ENCODE results near the gene ANO6. TPM values are rescaled to one million over a fixed set of nuclear protein-coding genes. Genes with fewer than 3 reads are reported as not detected.

ANO6 gene
- total and polyA plus RNA-seq, 4 donors, result 18.6 to 52.3 (median 29.1) TPM

DNA sequence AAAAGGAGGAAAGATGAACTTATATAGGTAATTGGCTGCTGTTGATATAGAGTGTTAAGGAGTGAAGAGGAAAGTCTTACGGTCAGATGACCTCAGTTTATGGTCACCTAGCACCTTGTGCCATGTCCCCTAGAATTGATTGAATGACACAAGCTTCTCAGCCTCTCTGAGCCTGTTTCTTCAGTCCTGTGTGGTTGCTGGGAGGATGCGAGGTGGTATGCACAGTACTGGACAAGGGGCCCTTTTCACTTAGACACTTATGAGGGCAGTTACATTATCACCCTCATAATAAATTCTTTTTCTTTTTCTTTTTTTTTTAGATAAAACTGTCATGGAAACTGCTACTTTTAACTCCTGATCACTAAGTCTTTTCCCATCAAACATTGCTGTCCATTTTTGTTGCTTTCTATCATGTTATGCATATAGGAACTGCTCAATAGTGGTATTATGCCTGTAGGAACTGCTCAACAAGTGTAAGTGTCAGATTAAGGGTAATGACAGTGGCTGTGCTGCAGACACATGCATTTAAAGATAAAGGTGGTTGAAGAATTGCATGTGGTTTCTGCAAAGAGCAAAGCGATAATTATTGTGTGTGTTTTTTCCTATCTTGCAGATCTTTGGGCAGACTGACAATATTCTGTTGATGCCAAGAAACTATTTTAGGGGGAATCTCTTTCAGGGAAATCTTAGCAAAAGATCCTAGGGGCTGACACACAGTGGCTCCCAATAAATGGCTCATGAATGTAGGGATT, 11.6 kb downstream of the ANO6 start (continued):
- TF ChIP-seq EGR1 (IDR thresholded peaks at IDR 0.05; ENCODE audit: low read depth in 2 of 2), result no peak
- TF ChIP-seq, protein P1, sequence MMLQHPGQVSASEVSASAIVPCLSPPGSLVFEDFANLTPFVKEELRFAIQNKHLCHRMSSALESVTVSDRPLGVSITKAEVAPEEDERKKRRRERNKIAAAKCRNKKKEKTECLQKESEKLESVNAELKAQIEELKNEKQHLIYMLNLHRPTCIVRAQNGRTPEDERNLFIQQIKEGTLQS (IDR thresholded peaks at IDR 0.05), result no peak
- no peak for TF ChIP-seq FOXA1 (IDR thresholded peaks at IDR 0.05)

DNA sequence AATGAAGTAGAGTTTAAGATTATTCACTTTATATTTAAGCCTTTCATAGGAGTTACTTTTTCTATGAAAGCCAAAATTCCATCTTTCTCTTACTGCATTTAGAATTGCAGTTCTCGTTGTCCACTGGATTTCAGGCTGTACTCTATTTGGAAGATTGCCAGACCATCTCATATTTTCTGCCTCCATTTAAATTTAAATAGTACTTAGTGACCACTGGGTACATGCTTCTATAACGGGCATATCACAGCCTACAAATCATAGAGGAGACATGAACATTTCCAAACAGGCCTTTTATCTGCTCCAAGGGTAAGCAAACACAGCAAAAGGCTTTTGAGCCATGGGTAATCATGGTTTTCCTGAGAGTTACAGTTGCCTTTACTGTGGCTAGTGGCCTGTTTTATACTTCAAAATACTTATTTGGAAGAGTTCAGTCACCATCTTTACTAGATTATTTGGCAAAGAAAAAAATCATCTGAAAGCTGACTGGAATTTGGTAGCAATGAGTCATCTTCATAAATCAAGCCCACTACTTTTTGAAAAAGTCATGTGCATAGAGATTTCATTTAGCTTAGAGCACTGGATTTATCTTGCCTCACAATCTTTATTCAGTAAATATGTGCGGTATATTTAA, 15.7 kb downstream of the ANO6 start:
- Histone ChIP-seq H3K9ac (ENCODE audit: low read depth in 1 of 2, low read length in 2 of 2) (no peak overlapping the region), H3K9me3 (ENCODE audit: control insufficient read depth in 4 of 4, low read length in 3 of 4) (no peaks in the 10 kb centered on the region), H3K27ac (ENCODE audit: low read depth in 1 of 2, low read length in 2 of 2) (peak overlapping the region in 1 of 2 donors; percentile 7), H3K4me3 (ENCODE audit: low read depth in 1 of 3, low read length in 3 of 3) (no peak overlapping the region), H3K4me1 (ENCODE audit: control insufficient read depth in 4 of 4, insufficient read depth in 4 of 4, low read length in 3 of 4) (peaks cover 6 to 14% (median 9%) of the 10 kb centered on the region in 4 donors), H3K36me3 (ENCODE audit: control insufficient read depth in 4 of 4, insufficient read depth in 3 of 4, low read depth in 1 of 4, low read length in 3 of 4) (no peaks in the 10 kb centered on the region), H3K27me3 (ENCODE audit: control insufficient read depth in 4 of 4, insufficient read depth in 4 of 4, low read length in 3 of 4) (no peaks in the 10 kb centered on the region)
- no peak for DNase-seq (ENCODE audit: low spot score)
- TF ChIP-seq, protein P2, sequence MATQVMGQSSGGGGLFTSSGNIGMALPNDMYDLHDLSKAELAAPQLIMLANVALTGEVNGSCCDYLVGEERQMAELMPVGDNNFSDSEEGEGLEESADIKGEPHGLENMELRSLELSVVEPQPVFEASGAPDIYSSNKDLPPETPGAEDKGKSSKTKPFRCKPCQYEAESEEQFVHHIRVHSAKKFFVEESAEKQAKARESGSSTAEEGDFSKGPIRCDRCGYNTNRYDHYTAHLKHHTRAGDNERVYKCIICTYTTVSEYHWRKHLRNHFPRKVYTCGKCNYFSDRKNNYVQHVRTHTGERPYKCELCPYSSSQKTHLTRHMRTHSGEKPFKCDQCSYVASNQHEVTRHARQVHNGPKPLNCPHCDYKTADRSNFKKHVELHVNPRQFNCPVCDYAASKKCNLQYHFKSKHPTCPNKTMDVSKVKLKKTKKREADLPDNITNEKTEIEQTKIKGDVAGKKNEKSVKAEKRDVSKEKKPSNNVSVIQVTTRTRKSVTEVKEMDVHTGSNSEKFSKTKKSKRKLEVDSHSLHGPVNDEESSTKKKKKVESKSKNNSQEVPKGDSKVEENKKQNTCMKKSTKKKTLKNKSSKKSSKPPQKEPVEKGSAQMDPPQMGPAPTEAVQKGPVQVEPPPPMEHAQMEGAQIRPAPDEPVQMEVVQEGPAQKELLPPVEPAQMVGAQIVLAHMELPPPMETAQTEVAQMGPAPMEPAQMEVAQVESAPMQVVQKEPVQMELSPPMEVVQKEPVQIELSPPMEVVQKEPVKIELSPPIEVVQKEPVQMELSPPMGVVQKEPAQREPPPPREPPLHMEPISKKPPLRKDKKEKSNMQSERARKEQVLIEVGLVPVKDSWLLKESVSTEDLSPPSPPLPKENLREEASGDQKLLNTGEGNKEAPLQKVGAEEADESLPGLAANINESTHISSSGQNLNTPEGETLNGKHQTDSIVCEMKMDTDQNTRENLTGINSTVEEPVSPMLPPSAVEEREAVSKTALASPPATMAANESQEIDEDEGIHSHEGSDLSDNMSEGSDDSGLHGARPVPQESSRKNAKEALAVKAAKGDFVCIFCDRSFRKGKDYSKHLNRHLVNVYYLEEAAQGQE (IDR thresholded peaks at IDR 0.05), result no peak
- TF ChIP-seq JUND (IDR thresholded peaks at IDR 0.05), result peak in 1 of 2 donors; percentile 33
- 76% methylated on average over 3 of the region's 3 CpGs for WGBS

DNA sequence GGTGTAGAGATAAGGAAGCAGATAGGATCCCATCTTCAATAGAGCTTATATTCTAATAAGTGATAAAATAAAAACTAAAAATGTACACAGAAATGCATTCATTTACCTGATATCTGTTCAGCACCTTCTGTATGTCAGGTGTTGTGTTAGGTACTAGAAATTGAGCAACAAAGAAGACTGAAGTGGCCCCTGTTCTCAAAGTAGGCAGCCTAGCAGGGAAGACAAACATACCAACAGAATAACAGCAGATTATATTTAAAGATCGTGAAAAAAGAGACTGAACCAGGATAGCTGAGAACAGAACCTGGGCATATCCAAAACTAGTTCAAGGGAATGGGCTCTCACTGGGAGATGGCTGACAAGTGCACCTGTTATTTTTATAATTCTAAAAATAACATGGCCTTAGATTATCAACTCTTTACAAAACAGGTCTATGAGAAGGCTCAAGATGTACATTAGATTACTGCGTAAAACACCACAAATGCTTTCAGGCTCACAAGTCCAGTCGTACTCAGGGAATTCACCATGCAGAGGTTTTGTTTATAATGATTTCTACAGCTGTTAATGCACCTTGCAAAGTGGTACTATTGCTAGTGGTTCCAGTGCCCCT, 16.4 kb downstream of the ANO6 start:
- TF ChIP-seq FOXA1 (IDR thresholded peaks at IDR 0.05) (no peak), GABPA (IDR thresholded peaks at IDR 0.05 in 1 of 2, conservative IDR thresholded peaks at IDR 0.05 in 1 of 2) (no peak), YY1 (IDR thresholded peaks at IDR 0.05) (no peak), HNF4G (IDR thresholded peaks at IDR 0.05) (no peak), JUND (IDR thresholded peaks at IDR 0.05) (no peak), NR2F2 (IDR thresholded peaks at IDR 0.05) (no peak)
- TF ChIP-seq, protein P3, sequence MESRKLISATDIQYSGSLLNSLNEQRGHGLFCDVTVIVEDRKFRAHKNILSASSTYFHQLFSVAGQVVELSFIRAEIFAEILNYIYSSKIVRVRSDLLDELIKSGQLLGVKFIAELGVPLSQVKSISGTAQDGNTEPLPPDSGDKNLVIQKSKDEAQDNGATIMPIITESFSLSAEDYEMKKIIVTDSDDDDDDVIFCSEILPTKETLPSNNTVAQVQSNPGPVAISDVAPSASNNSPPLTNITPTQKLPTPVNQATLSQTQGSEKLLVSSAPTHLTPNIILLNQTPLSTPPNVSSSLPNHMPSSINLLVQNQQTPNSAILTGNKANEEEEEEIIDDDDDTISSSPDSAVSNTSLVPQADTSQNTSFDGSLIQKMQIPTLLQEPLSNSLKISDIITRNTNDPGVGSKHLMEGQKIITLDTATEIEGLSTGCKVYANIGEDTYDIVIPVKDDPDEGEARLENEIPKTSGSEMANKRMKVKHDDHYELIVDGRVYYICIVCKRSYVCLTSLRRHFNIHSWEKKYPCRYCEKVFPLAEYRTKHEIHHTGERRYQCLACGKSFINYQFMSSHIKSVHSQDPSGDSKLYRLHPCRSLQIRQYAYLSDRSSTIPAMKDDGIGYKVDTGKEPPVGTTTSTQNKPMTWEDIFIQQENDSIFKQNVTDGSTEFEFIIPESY (IDR thresholded peaks at IDR 0.05), result no peak
- TF ChIP-seq, protein P2 (IDR thresholded peaks at IDR 0.05), result no peak
- TF ChIP-seq, protein P4, sequence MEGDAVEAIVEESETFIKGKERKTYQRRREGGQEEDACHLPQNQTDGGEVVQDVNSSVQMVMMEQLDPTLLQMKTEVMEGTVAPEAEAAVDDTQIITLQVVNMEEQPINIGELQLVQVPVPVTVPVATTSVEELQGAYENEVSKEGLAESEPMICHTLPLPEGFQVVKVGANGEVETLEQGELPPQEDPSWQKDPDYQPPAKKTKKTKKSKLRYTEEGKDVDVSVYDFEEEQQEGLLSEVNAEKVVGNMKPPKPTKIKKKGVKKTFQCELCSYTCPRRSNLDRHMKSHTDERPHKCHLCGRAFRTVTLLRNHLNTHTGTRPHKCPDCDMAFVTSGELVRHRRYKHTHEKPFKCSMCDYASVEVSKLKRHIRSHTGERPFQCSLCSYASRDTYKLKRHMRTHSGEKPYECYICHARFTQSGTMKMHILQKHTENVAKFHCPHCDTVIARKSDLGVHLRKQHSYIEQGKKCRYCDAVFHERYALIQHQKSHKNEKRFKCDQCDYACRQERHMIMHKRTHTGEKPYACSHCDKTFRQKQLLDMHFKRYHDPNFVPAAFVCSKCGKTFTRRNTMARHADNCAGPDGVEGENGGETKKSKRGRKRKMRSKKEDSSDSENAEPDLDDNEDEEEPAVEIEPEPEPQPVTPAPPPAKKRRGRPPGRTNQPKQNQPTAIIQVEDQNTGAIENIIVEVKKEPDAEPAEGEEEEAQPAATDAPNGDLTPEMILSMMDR (IDR thresholded peaks at IDR 0.05; ENCODE audit: low read depth, low read length, missing input control), result no peak
- H3K9me3 ChIP-seq (ENCODE audit: control insufficient read depth in 4 of 4, low read length in 3 of 4), result no peaks in the 10 kb centered on the region
- H3K9ac ChIP-seq (ENCODE audit: low read depth in 1 of 2, low read length in 2 of 2), result no peak overlapping the region
- DNase-seq (ENCODE audit: low spot score), result no peak
- peaks cover 6 to 14% (median 9%) of the 10 kb centered on the region in 4 donors for H3K4me1 ChIP-seq (ENCODE audit: control insufficient read depth in 4 of 4, insufficient read depth in 4 of 4, low read length in 3 of 4)
- no peaks in the 10 kb centered on the region for H3K27me3 ChIP-seq (ENCODE audit: control insufficient read depth in 4 of 4, insufficient read depth in 4 of 4, low read length in 3 of 4)
- no peaks in the 10 kb centered on the region for H3K36me3 ChIP-seq (ENCODE audit: control insufficient read depth in 4 of 4, insufficient read depth in 3 of 4, low read depth in 1 of 4, low read length in 3 of 4)
- no peak overlapping the region for H3K4me3 ChIP-seq (ENCODE audit: low read depth in 1 of 3, low read length in 3 of 3)
- WGBS, result 95% methylated on average over 3 of the region's 3 CpGs
- H3K27ac ChIP-seq (ENCODE audit: low read depth in 1 of 2, low read length in 2 of 2), result peak overlapping the region in 1 of 2 donors; percentile 79

Data from liver (tissue), 9 donors.